Mesothelial cell of epicardium (in vitro differentiated cells): ENCODE data around the gene SPATS2L. TPM values are rescaled to one million over a fixed set of nuclear protein-coding genes. Genes with fewer than 3 reads are reported as not detected.

ENCODE experiments used
- DNase-seq, 2 experiments: peaks; one replicate each; pipeline ENCODE4 v3.0.0; 2021; ENCODE audit warnings: low spot score in 2 of 2; ENCODE audit not compliant: unreplicated experiment in 2 of 2
- H3K27ac Mint-ChIP-seq: 2 replicates; pipeline ENCODE4 v1.8.0; 2021; ENCODE audit warnings: mixed read lengths
- H3K27me3 Mint-ChIP-seq: 2 replicates; pipeline ENCODE4 v1.8.0; 2021; ENCODE audit warnings: low read depth, mixed read lengths
- H3K36me3 Mint-ChIP-seq: 2 replicates; pipeline ENCODE4 v1.8.0; 2021; ENCODE audit warnings: mixed read lengths
- H3K4me1 Mint-ChIP-seq: 2 replicates; pipeline ENCODE4 v1.8.0; 2021; ENCODE audit warnings: mixed read lengths
- H3K4me3 Mint-ChIP-seq: 2 replicates; pipeline ENCODE4 v1.8.0; 2021; ENCODE audit warnings: mild to moderate bottlenecking, moderate library complexity, mixed read lengths
- H3K9me3 Mint-ChIP-seq: 2 replicates; pipeline ENCODE4 v1.8.0; 2021; ENCODE audit warnings: mixed read lengths
- CTCF ChIP-seq: fragments of 200-600 bp; sonication (generic); IDR thresholded peaks from one replicate; pipeline ENCODE4 v1.5.0; 2021; ENCODE audit warnings: antibody characterized with exemption; ENCODE audit not compliant: unreplicated experiment
- total RNA-seq: library from RNA; stranded (reverse); gene quantifications from 3 replicates; pipeline ENCODE4 v1.2.1, GENCODE V29; 2021

Gene SPATS2L
- total RNA-seq, 1 donor from 2014 or later: 84.8 TPM

- no peaks in the 10 kb centered on the region for H3K27me3 Mint-ChIP-seq
- no peaks in the 10 kb centered on the region for H3K36me3 Mint-ChIP-seq
- DNase-seq: no peak
- TF ChIP-seq CTCF: no peak
- H3K9me3 Mint-ChIP-seq: no peaks in the 10 kb centered on the region
- H3K4me1 Mint-ChIP-seq: peaks cover 77% of the 10 kb centered on the region
- H3K27ac Mint-ChIP-seq: peak overlapping the region; percentile 70
- H3K4me3 Mint-ChIP-seq: no peak overlapping the region
Measured at GRCh38 chr2:200357845-200358244, 51.4 kb downstream of the SPATS2L start.

- no peak for DNase-seq
- H3K27me3 Mint-ChIP-seq: no peaks in the 10 kb centered on the region
- H3K9me3 Mint-ChIP-seq: no peaks in the 10 kb centered on the region
- H3K36me3 Mint-ChIP-seq: no peaks in the 10 kb centered on the region
- peak overlapping the region; percentile 49 for H3K27ac Mint-ChIP-seq
- no peak overlapping the region for H3K4me3 Mint-ChIP-seq
- no peak for TF ChIP-seq CTCF
- H3K4me1 Mint-ChIP-seq: peaks cover 77% of the 10 kb centered on the region
Measured at GRCh38 chr2:200359552-200359951, 53.1 kb downstream of the SPATS2L start.

GRCh38 chr2:200360364-200360763, 53.9 kb downstream of the SPATS2L start:
- Mint-ChIP-seq H3K4me1 (peaks cover 77% of the 10 kb centered on the region), H3K36me3 (no peaks in the 10 kb centered on the region), H3K9me3 (no peaks in the 10 kb centered on the region), H3K27me3 (no peaks in the 10 kb centered on the region), H3K27ac (peak overlapping the region; percentile 32), H3K4me3 (no peak overlapping the region)
- no peak for DNase-seq
- no peak for TF ChIP-seq CTCF

GRCh38 chr2:200362202-200362917, 55.9 kb downstream of the SPATS2L start:
- H3K4me1 Mint-ChIP-seq: peaks cover 69% of the 10 kb centered on the region
- no peak for TF ChIP-seq CTCF
- no peaks in the 10 kb centered on the region for H3K9me3 Mint-ChIP-seq
- no peak for DNase-seq
- H3K27ac Mint-ChIP-seq: peak overlapping the region; percentile 52
- no peak overlapping the region for H3K4me3 Mint-ChIP-seq
- H3K27me3 Mint-ChIP-seq: no peaks in the 10 kb centered on the region
- H3K36me3 Mint-ChIP-seq: no peaks in the 10 kb centered on the region

GRCh38 chr2:200363279-200363678, 56.8 kb downstream of the SPATS2L start:
- Mint-ChIP-seq H3K27me3 (no peaks in the 10 kb centered on the region), H3K4me1 (peaks cover 69% of the 10 kb centered on the region), H3K9me3 (no peaks in the 10 kb centered on the region), H3K36me3 (no peaks in the 10 kb centered on the region), H3K4me3 (no peak overlapping the region), H3K27ac (peak overlapping the region; percentile 77)
- no peak for DNase-seq
- TF ChIP-seq CTCF: no peak
